Activated CD4-positive, alpha-beta T cell treated with anti-CD3 and anti-CD28 coated beads for 36 hours (primary cell): ENCODE measurements around the gene MYLIP. TPM values are rescaled to one million over a fixed set of nuclear protein-coding genes. Genes with fewer than 3 reads are reported as not detected.

ENCODE experiments used
- ATAC-seq: fragments of 200-7000 bp; cut with Tn5 transposase; one replicate; pipeline ENCODE4 v1.10.0; 2021; ENCODE audit warnings: mild to moderate bottlenecking, moderate library complexity
- CTCF ChIA-PET: fragments of 350-600 bp; sonication (Branson Sonifier 250); formaldehyde crosslinking; loops from one replicate; lab custom pipeline; 2021; ENCODE audit warnings: antibody characterized with exemption; lab: Charles Lee
- POLR2A ChIA-PET: fragments of 350-600 bp; sonication (Branson Sonifier 250); formaldehyde crosslinking; loops from one replicate; lab custom pipeline; 2021; ENCODE audit warnings: antibody characterized with exemption, inconsistent platforms; lab: Charles Lee
- DNase-seq: peaks from one replicate; pipeline ENCODE4 v3.0.0-alpha.2; 2020
- H3K27ac Mint-ChIP-seq: one replicate; pipeline ENCODE4 v1.8.0; 2021; ENCODE audit warnings: mixed read lengths
- H3K27me3 Mint-ChIP-seq: one replicate; pipeline ENCODE4 v1.8.0; 2021; ENCODE audit warnings: mixed read lengths
- H3K36me3 Mint-ChIP-seq: one replicate; pipeline ENCODE4 v1.8.0; 2021; ENCODE audit warnings: low read depth, mixed read lengths
- H3K4me1 Mint-ChIP-seq: one replicate; pipeline ENCODE4 v1.8.0; 2021; ENCODE audit warnings: mixed read lengths
- H3K4me3 Mint-ChIP-seq: one replicate; pipeline ENCODE4 v1.8.0; 2021; ENCODE audit warnings: mild to moderate bottlenecking, moderate library complexity, mixed read lengths
- H3K9me3 Mint-ChIP-seq: one replicate; pipeline ENCODE4 v1.8.0; 2021; ENCODE audit warnings: low read depth, mixed read lengths
- intact Hi-C, 2 experiments: fragments of 100-400 bp; cut with DNase I in 1 of 2; cut with micrococcal nuclease in 1 of 2; formaldehyde crosslinking; loops; one replicate each; pipeline versions ENCODE4 v1.14.2 to v1.15.1; 2022 to 2024; cut with DNase I, micrococcal nuclease
- total RNA-seq, 2 experiments: library from RNA; stranded (reverse); gene quantifications; one replicate each; pipeline ENCODE4 v1.2.3, GENCODE V29; 2021

MYLIP gene
- total RNA-seq, 2 experiments from 2014 or later, result 9.2 to 10.6 TPM

GRCh38 chr6:16092140-16092539 lies 36.7 kb upstream of the MYLIP start:
- Mint-ChIP-seq H3K4me1 (peaks cover 8% of the 10 kb centered on the region), H3K27ac (no peak overlapping the region), H3K9me3 (no peaks in the 10 kb centered on the region), H3K27me3 (peaks cover 2% of the 10 kb centered on the region), H3K36me3 (no peaks in the 10 kb centered on the region), H3K4me3 (no peak overlapping the region)
- ChIA-PET CTCF (interaction anchor here (1.0 kb wide), 1 partner anchor 240 kb away, joined by 4 read pairs; no protein-coding TSS in a partner anchor), POLR2A (no interaction called here)
- ATAC-seq (no peak), DNase-seq (no peak)
- intact Hi-C loops, result no loop called here

GRCh38 chr6:16092990-16093389 lies 35.9 kb upstream of the MYLIP start:
- DNase-seq (no peak), ATAC-seq (no peak)
- Mint-ChIP-seq H3K36me3 (no peaks in the 10 kb centered on the region), H3K4me1 (peaks cover 9% of the 10 kb centered on the region), H3K4me3 (no peak overlapping the region), H3K9me3 (peaks cover 2% of the 10 kb centered on the region), H3K27ac (no peak overlapping the region), H3K27me3 (no peaks in the 10 kb centered on the region)
- intact Hi-C loops, result no loop called here
- POLR2A ChIA-PET, result interaction anchor here (1.1 kb wide), 1 partner anchor 36 kb away, joined by 4 read pairs; the partner anchor contains the start of gene MYLIP
- CTCF ChIA-PET, result interaction anchor here (0.7 to 1.0 kb wide), 3 partner anchors 12 to 241 kb away, joined by 3 to 4 read pairs (median 3); no protein-coding TSS in a partner anchor

DNA sequence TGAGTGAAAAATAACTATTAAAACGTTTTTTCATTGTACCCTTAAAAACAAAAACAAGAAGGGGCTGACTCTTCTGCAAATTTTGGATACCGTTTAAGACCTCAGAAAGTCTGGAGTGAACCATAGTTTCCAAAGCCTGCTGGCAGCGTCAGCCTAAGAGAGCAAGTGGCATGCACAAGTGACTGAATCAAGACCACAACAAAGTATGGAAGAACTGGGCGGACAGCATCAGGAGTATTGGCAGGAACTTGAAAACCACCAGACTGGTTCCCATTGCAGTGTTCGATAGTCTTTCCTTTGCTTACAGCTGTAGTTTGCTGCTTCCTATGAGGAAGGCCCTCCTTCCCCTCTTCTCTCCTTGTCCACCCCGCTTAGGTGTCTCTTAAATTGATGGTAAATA lies 33.7 kb upstream of the MYLIP start:
- Mint-ChIP-seq H3K4me1 (peaks cover 6% of the 10 kb centered on the region), H3K27me3 (no peaks in the 10 kb centered on the region), H3K27ac (no peak overlapping the region), H3K4me3 (no peak overlapping the region), H3K36me3 (no peaks in the 10 kb centered on the region), H3K9me3 (peaks cover 2% of the 10 kb centered on the region)
- DNase-seq, result peak; percentile 22
- ChIA-PET POLR2A (no interaction called here), CTCF (interaction anchor here (0.6 kb wide), 1 partner anchor 427 kb away, joined by 3 read pairs; no protein-coding TSS in a partner anchor)
- no peak for ATAC-seq
- intact Hi-C loops, result no loop called here

DNA sequence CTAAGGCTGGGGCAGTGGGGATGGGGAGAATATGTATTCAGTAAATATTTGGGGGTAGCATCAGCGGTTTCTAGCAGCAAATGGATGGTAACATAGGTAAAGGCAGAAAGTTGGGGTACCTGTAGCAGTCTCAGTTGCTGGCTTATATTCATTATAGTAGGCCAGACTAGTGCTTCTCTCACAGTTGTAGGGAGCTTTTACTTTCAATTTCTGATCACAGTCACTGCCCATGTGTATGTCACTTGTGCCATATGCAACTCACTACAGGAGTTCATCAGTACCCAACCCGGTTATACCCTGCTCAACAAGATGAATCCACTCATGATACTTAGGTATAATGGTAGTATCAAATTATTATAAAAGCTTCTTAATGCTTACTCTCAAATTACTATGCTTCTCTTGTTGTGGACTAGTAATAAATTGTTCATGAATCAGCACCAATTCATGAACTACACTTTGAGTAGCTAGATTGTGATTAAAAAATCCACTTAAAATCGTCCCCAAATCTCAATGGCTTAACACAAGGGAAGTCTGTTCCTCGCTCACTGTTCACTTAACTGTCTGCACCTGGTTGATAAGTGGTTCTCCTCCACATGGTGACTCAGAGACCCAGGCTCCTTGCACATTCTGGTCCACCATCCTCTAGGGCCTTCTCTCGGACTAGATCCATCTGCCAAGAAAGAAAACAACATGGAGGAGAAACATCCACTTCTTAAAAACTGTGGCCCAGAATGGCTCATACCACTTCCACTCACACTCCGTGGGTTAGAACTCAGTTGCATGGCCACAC lies 31.3 kb upstream of the MYLIP start:
- peak; percentile 89 for ATAC-seq
- no peak overlapping the region for H3K4me3 Mint-ChIP-seq
- peaks cover 6% of the 10 kb centered on the region for H3K4me1 Mint-ChIP-seq
- no peak for DNase-seq
- no peak overlapping the region for H3K27ac Mint-ChIP-seq
- POLR2A ChIA-PET, result no interaction called here
- peaks cover 8% of the 10 kb centered on the region for H3K9me3 Mint-ChIP-seq
- no peaks in the 10 kb centered on the region for H3K27me3 Mint-ChIP-seq
- CTCF ChIA-PET, result interaction anchor here (0.6 kb wide), 1 partner anchor 356 kb away, joined by 3 read pairs; no protein-coding TSS in a partner anchor
- intact Hi-C loops, result no loop called here
- H3K36me3 Mint-ChIP-seq, result no peaks in the 10 kb centered on the region

DNA sequence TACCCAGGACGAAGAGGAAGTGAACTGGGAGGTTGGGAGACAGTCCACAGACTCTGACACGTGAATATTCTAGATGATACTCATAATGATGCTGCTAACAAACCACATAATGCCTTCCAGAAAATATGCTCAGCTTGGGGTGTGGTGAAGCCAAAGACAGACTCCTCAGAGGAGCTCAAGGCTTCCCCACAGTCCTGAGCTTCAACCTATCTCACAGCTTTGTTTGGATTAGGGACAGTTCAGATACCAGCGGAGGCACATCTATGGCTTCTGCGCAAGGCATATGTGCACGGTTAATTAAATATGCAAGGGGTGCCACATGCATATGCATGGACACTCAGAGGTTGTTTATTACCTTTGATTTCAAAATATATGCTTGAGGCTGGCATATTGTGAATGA lies 30.7 kb upstream of the MYLIP start:
- CTCF ChIA-PET, result no interaction called here
- intact Hi-C loops, result no loop called here
- peaks cover 6% of the 10 kb centered on the region for H3K4me1 Mint-ChIP-seq
- ATAC-seq (no peak), DNase-seq (no peak)
- H3K36me3 Mint-ChIP-seq, result no peaks in the 10 kb centered on the region
- no peaks in the 10 kb centered on the region for H3K27me3 Mint-ChIP-seq
- H3K9me3 Mint-ChIP-seq, result peaks cover 8% of the 10 kb centered on the region
- POLR2A ChIA-PET, result no interaction called here
- H3K4me3 Mint-ChIP-seq, result no peak overlapping the region
- no peak overlapping the region for H3K27ac Mint-ChIP-seq

GRCh38 chr6:16102208-16102607 lies 26.7 kb upstream of the MYLIP start:
- Mint-ChIP-seq H3K9me3 (peaks cover 8% of the 10 kb centered on the region), H3K4me1 (peaks cover under 1% of the 10 kb centered on the region), H3K27ac (no peak overlapping the region), H3K36me3 (no peaks in the 10 kb centered on the region), H3K4me3 (no peak overlapping the region), H3K27me3 (no peaks in the 10 kb centered on the region)
- DNase-seq (no peak), ATAC-seq (no peak)
- POLR2A ChIA-PET, result no interaction called here
- intact Hi-C loops, result no loop called here
- CTCF ChIA-PET, result interaction anchor here (1.0 kb wide), 1 partner anchor 12 kb away, joined by 3 read pairs; no protein-coding TSS in a partner anchor

GRCh38 chr6:16103722-16104121 lies 25.2 kb upstream of the MYLIP start:
- Mint-ChIP-seq H3K27me3 (no peaks in the 10 kb centered on the region), H3K4me1 (no peaks in the 10 kb centered on the region), H3K9me3 (peaks cover 7% of the 10 kb centered on the region), H3K36me3 (no peaks in the 10 kb centered on the region), H3K27ac (no peak overlapping the region), H3K4me3 (no peak overlapping the region)
- intact Hi-C loops, result no loop called here
- ChIA-PET POLR2A (no interaction called here), CTCF (interaction anchor here (0.8 to 1.0 kb wide), 2 partner anchors 22 to 79 kb away, joined by 3 read pairs; no protein-coding TSS in a partner anchor)
- DNase-seq, result no peak
- ATAC-seq, result no peak

- DNase-seq (no peak), ATAC-seq (no peak)
- Mint-ChIP-seq H3K9me3 (peaks cover 7% of the 10 kb centered on the region), H3K4me1 (no peaks in the 10 kb centered on the region), H3K36me3 (no peaks in the 10 kb centered on the region), H3K4me3 (no peak overlapping the region), H3K27me3 (no peaks in the 10 kb centered on the region), H3K27ac (no peak overlapping the region)
- CTCF ChIA-PET, result interaction anchor here (0.7 to 1.0 kb wide), 3 partner anchors 12 to 172 kb away, joined by 3 read pairs; no protein-coding TSS in a partner anchor
- POLR2A ChIA-PET, result interaction anchor here (0.5 kb wide), 1 partner anchor 1534 kb away, joined by 3 read pairs; no protein-coding TSS in a partner anchor
- intact Hi-C loops, result no loop called here
These were observed 24.1 kb upstream of the MYLIP start for GRCh38 chr6:16104624-16105433.

DNA sequence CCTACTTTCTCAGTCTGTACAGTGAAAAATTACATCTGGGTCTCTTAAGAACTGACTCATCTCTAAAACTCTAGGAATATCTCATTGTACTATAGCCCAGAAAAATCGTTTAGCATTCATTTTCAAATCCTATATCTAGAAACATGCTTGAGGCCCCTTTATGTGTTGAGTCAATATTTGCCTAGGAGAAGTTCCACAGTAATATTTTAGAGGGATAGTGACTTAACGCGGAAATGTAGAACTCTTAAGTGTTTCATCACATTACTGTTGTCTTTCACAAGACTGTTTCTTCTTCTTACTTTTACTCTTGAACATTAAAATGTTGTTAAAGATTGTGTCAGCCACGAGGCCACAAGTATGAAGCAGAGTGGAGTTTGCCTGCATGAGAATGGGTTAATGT lies 23.0 kb upstream of the MYLIP start:
- H3K9me3 Mint-ChIP-seq, result peaks cover 4% of the 10 kb centered on the region
- CTCF ChIA-PET, result interaction anchor here (1.7 kb wide), 1 partner anchor 23 kb away, joined by 5 read pairs; the partner anchor contains the start of gene MYLIP
- no peak overlapping the region for H3K27ac Mint-ChIP-seq
- no peak overlapping the region for H3K4me3 Mint-ChIP-seq
- H3K36me3 Mint-ChIP-seq, result no peaks in the 10 kb centered on the region
- intact Hi-C loops, result no loop called here
- POLR2A ChIA-PET, result no interaction called here
- H3K4me1 Mint-ChIP-seq, result no peaks in the 10 kb centered on the region
- ATAC-seq (no peak), DNase-seq (no peak)
- no peaks in the 10 kb centered on the region for H3K27me3 Mint-ChIP-seq

DNA sequence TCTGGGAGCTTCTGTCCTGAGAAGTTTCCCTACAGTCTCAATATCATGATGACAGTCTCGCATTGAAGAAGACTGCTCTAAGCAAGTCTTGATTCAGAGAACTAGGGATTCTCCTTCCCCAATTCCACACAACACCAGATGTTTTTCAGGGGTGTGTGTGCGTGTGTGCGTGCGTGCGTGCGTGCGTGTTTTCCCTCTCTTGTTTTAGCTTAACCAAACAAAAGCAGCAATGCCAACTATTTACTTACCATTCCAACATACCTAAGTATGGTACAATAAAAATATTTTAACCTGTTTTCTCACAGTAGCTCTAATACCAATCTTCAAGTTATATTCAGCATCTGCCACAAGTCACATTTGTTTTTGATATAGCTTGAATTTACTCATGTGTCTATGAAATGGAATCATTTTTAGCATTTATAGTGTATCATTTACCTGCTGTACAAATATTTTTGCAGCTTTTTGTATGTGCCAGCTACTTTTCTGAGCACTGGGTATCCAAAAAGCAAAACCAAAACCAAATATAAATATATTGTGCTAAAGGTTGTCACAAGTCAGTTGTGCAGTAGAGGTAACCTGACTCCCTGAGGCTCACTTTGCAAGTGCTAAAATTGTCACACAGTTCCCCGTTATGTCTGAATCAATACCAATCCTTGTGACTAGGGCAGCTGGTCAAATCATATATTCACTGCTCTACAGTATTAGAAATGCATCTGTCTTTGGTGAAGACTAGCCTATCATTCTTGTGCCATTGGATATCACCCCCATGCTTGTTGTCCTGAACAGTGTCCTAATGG lies 21.7 kb upstream of the MYLIP start:
- POLR2A ChIA-PET, result no interaction called here
- intact Hi-C loops, result no loop called here

More for the DNA sequence above, 21.7 kb upstream of the MYLIP start:
- DNase-seq (no peak), ATAC-seq (no peak)
- H3K4me1 Mint-ChIP-seq, result no peaks in the 10 kb centered on the region
- CTCF ChIA-PET, result interaction anchor here (0.6 to 1.7 kb wide), 3 partner anchors 9 to 180 kb away, joined by 3 to 5 read pairs (median 4); partner anchors contain the start of gene MYLIP
- no peaks in the 10 kb centered on the region for H3K9me3 Mint-ChIP-seq
- no peak overlapping the region for H3K4me3 Mint-ChIP-seq
- no peak overlapping the region for H3K27ac Mint-ChIP-seq
- no peaks in the 10 kb centered on the region for H3K27me3 Mint-ChIP-seq
- H3K36me3 Mint-ChIP-seq, result no peaks in the 10 kb centered on the region
